ENCODE data around the gene LRRC75A. TPM values are rescaled to one million over a fixed set of nuclear protein-coding genes. Genes with fewer than 3 reads are reported as not detected.
A peak's percentile ranks its signal among the peaks of the same experiment; 100 is the strongest.

The LRRC75A gene
- total RNA-seq, 2 donors from 2014 or later = 5.2 to 25.8 TPM

GRCh38 chr17:16477666-16478065 is 14.3 kb downstream of the LRRC75A start:
- no peaks in the 10 kb centered on the region for H3K36me3 ChIP-seq
- H3K4me1 ChIP-seq (replicated peaks) = no peaks in the 10 kb centered on the region
- TF ChIP-seq CTCF (IDR thresholded peaks at IDR 0.05) (no peak), POLR2A (IDR thresholded peaks at IDR 0.05) (no peak), POLR2AphosphoS5 (IDR thresholded peaks at IDR 0.05) (no peak)
- no peaks in the 10 kb centered on the region for H3K27me3 ChIP-seq (replicated peaks; ENCODE audit: insufficient read depth)
- no peaks in the 10 kb centered on the region for H3K9me3 ChIP-seq
- intact Hi-C loops (cut with DNase I) = no loop called here
- peak overlapping the region; percentile 35 to 49 for H3K27ac ChIP-seq
- no peak overlapping the region for H3K4me3 ChIP-seq
- DNase-seq (ENCODE audit: low spot score) = no peak
- 75% methylated on average over 8 of the region's 8 CpGs for WGBS

- no peak for DNase-seq (ENCODE audit: low spot score)
Measured at GRCh38 chr17:16477255-16477654, 14.7 kb downstream of the LRRC75A start.

GRCh38 chr17:16475179-16475704 is 16.8 kb downstream of the LRRC75A start:
- no peaks in the 10 kb centered on the region for H3K9me3 ChIP-seq
- TF ChIP-seq POLR2A (IDR thresholded peaks at IDR 0.05) (no peak), CTCF (IDR thresholded peaks at IDR 0.05) (no peak), POLR2AphosphoS5 (IDR thresholded peaks at IDR 0.05) (no peak)
- H3K27me3 ChIP-seq (replicated peaks; ENCODE audit: insufficient read depth) = no peaks in the 10 kb centered on the region
- DNase-seq (ENCODE audit: low spot score) = no peak
- no peaks in the 10 kb centered on the region for H3K4me1 ChIP-seq (replicated peaks)
- H3K36me3 ChIP-seq = no peaks in the 10 kb centered on the region
- intact Hi-C loops (cut with DNase I) = no loop called here
- 87% methylated on average over 4 of the region's 4 CpGs for WGBS
- H3K4me3 ChIP-seq = no peak overlapping the region
- no peak overlapping the region for H3K27ac ChIP-seq

More at GRCh38 chr17:16477255-16477654, 14.7 kb downstream of the LRRC75A start:
- Histone ChIP-seq H3K4me1 (replicated peaks) (no peaks in the 10 kb centered on the region), H3K27ac (peak overlapping the region; percentile 35 to 49), H3K4me3 (no peak overlapping the region), H3K27me3 (replicated peaks; ENCODE audit: insufficient read depth) (no peaks in the 10 kb centered on the region), H3K36me3 (no peaks in the 10 kb centered on the region), H3K9me3 (no peaks in the 10 kb centered on the region)
- WGBS = 56% methylated on average over 5 of the region's 5 CpGs
- intact Hi-C loops (cut with DNase I) = no loop called here
- TF ChIP-seq POLR2A (IDR thresholded peaks at IDR 0.05) (no peak), CTCF (IDR thresholded peaks at IDR 0.05) (no peak), POLR2AphosphoS5 (IDR thresholded peaks at IDR 0.05) (peak; percentile 6)

GRCh38 chr17:16474012-16474725 is 17.8 kb downstream of the LRRC75A start:
- H3K4me1 ChIP-seq (replicated peaks) = no peaks in the 10 kb centered on the region
- H3K27ac ChIP-seq = no peak overlapping the region
- no peaks in the 10 kb centered on the region for H3K9me3 ChIP-seq
- intact Hi-C loops (cut with DNase I) = no loop called here
- no peaks in the 10 kb centered on the region for H3K36me3 ChIP-seq
- no peak for DNase-seq (ENCODE audit: low spot score)
- no peak for TF ChIP-seq POLR2A (IDR thresholded peaks at IDR 0.05)
- no peak for TF ChIP-seq CTCF (IDR thresholded peaks at IDR 0.05)
- TF ChIP-seq POLR2AphosphoS5 (IDR thresholded peaks at IDR 0.05) = no peak
- no peaks in the 10 kb centered on the region for H3K27me3 ChIP-seq (replicated peaks; ENCODE audit: insufficient read depth)
- 86% methylated on average over 13 of the region's 13 CpGs for WGBS
- no peak overlapping the region for H3K4me3 ChIP-seq

Measured in prostate gland (tissue), 2 donors.